HG02623 (cell line): Measurements from ENCODE around the gene SLC29A1.
"Not testable (repeated sequence)": the region's sequence is repeated elsewhere in the genome, so short reads cannot be mapped to it uniquely, and the experiment has no call there.

Experiments used
- ATAC-seq: cut with Tn5 transposase; IDR thresholded peaks from one replicate; pipeline ENCODE4 v1.9.1; 2021; ENCODE audit warnings: moderate library complexity; ENCODE audit not compliant: unreplicated experiment

The SLC29A1 gene

GRCh38 chr6:44221291-44221960 is 2.0 kb upstream of the SLC29A1 start:
- no peak for ATAC-seq

- ATAC-seq: no peak
These were observed 1.4 kb upstream of the SLC29A1 start for GRCh38 chr6:44221961-44222335.

- ATAC-seq: no peak
These were observed 693 bp upstream of the SLC29A1 start for GRCh38 chr6:44222486-44223318.

GRCh38 chr6:44224029-44224964 is 902 bp downstream of the SLC29A1 start:
- no peak for ATAC-seq

GRCh38 chr6:44224965-44225305 is 1.5 kb downstream of the SLC29A1 start:
- no peak for ATAC-seq

GRCh38 chr6:44225579-44226325 is 2.4 kb downstream of the SLC29A1 start:
- ATAC-seq: no peak

GRCh38 chr6:44226368-44227147 is 3.2 kb downstream of the SLC29A1 start:
- no peak for ATAC-seq

GRCh38 chr6:44227148-44227793 is 3.9 kb downstream of the SLC29A1 start:
- ATAC-seq: no peak

GRCh38 chr6:44228031-44228430 is 4.6 kb downstream of the SLC29A1 start:
- ATAC-seq: no peak

- ATAC-seq: no peak
These were observed 5.0 kb downstream of the SLC29A1 start for GRCh38 chr6:44228433-44228832.

- ATAC-seq: no peak
These were observed 5.4 kb downstream of the SLC29A1 start for GRCh38 chr6:44228836-44229235.

GRCh38 chr6:44229376-44230033 is 6.1 kb downstream of the SLC29A1 start:
- ATAC-seq: no peak

- no peak for ATAC-seq
These were observed 6.8 kb downstream of the SLC29A1 start for GRCh38 chr6:44230034-44230675.

- not testable (repeated sequence) for ATAC-seq
These were observed 8.0 kb downstream of the SLC29A1 start for GRCh38 chr6:44231426-44231825.

- ATAC-seq: no peak
These were observed 9.5 kb downstream of the SLC29A1 start for GRCh38 chr6:44232676-44233566.

GRCh38 chr6:44233567-44234100 is 10.2 kb downstream of the SLC29A1 start:
- ATAC-seq: no peak
